HepG2 (cell line): ENCODE results near the gene DLG2. TPM values are rescaled to one million over a fixed set of nuclear protein-coding genes. Genes with fewer than 3 reads are reported as not detected.

Source experiments
- ATAC-seq: fragments of 200-7000 bp; cut with Tn5 transposase; 3 replicates; pipeline ENCODE4 v1.9.1; 2020; ENCODE audit warnings: mild to moderate bottlenecking, moderate library complexity
- BruUV-seq: library from RNA; stranded (reverse); fragments of 400-500 nt; replicated peaks from 2 replicates; lab custom pipeline; 2021; lab: Mats Ljungman, UMichigan
- CTCF ChIA-PET: fragments of 300-600 bp; formaldehyde crosslinking; extraction: SDS; loops from one replicate; lab custom pipeline; 2021; ENCODE audit warnings: low total read pairs, inconsistent platforms, low intra/inter-chr PET ratio; lab: Yijun Ruan, JAX
- POLR2A ChIA-PET: fragments of 350-600 bp; sonication (Branson Sonifier 250); formaldehyde crosslinking; loops from one replicate; lab custom pipeline; 2020; ENCODE audit warnings: antibody characterized with exemption, inconsistent platforms; lab: Yijun Ruan, JAX
- DNase-seq: peaks from one replicate; pipeline ENCODE4 v3.0.0-alpha.2; 2015; ENCODE audit warnings: low spot score
- FAIRE-seq: peaks from 3 replicates; lab custom pipeline; 2011; peaks lifted over from hg19 to GRCh38; lab: Jason Lieb, UNC
- H2AFZ ChIP-seq: one replicate; pipeline ENCODE4 v1.6.1; 2011; ENCODE audit warnings: low read length, inconsistent platforms
- H3K27ac ChIP-seq: fragments of 300-600 bp; 3 replicates; pipeline ENCODE4 v1.8.0; 2011; ENCODE audit warnings: mixed run types, mild to moderate bottlenecking, mixed read lengths, low read length, inconsistent platforms; ENCODE audit not compliant: insufficient read depth; ENCODE audit errors: extremely low read length
- H3K27me3 ChIP-seq, 2 experiments: fragments of 200-600 bp in 1 of 2; 2 replicates in 1 of 2; 3 replicates in 1 of 2; pipeline versions ENCODE4 v1.6.0 to v1.8.0; 2011; ENCODE audit warnings: low read length in 2 of 2, mild to moderate bottlenecking in 2 of 2, moderate library complexity in 2 of 2, inconsistent platforms in 1 of 2; ENCODE audit not compliant: insufficient read depth in 2 of 2, control insufficient read depth in 1 of 2
- H3K36me3 ChIP-seq, 2 experiments: fragments of 200-600 bp in 1 of 2; replicated peaks in 1 of 2; 2 replicates in 1 of 2; 3 replicates in 1 of 2; pipeline versions ENCODE4 v1.5.1 to v1.8.0; 2011; ENCODE audit warnings: low read length in 2 of 2, inconsistent platforms in 1 of 2; ENCODE audit not compliant: insufficient read depth in 2 of 2, control insufficient read depth in 1 of 2
- H3K4me1 ChIP-seq: 2 replicates; pipeline ENCODE4 v1.5.1; 2012; ENCODE audit warnings: low read length, inconsistent platforms; ENCODE audit not compliant: insufficient read depth
- H3K4me2 ChIP-seq: 2 replicates; pipeline ENCODE4 v1.6.0; 2011; ENCODE audit warnings: low read depth, low read length, inconsistent platforms
- H3K4me3 ChIP-seq, 3 experiments: fragments of 200-600 bp in 1 of 3; sonication (generic), shearing (Covaris generic) in 1 of 3; replicated peaks in 1 of 3; 2 replicates each; pipeline ENCODE4 v1.5.1; 2011 to 2016; ENCODE audit warnings: low read length in 3 of 3, inconsistent platforms in 2 of 3, low read depth in 2 of 3, mild to moderate bottlenecking in 2 of 3, control low read depth in 1 of 3, mixed read lengths in 1 of 3; ENCODE audit not compliant: insufficient read depth in 1 of 3
- H3K79me2 ChIP-seq: one replicate; pipeline ENCODE4 v1.6.1; 2011; ENCODE audit warnings: low read length, inconsistent platforms; ENCODE audit not compliant: insufficient read depth
- H3K9ac ChIP-seq: 2 replicates; pipeline ENCODE4 v1.6.0; 2011; ENCODE audit warnings: mild to moderate bottlenecking, low read depth, low read length, inconsistent platforms; ENCODE audit not compliant: insufficient read depth
- H3K9me3 ChIP-seq: 2 replicates; pipeline ENCODE4 v1.5.1; 2012; ENCODE audit warnings: mild to moderate bottlenecking, low read length
- H4K20me1 ChIP-seq: 2 replicates; pipeline ENCODE4 v1.6.0; 2011; ENCODE audit warnings: inconsistent platforms, mild to moderate bottlenecking, low read length, moderate library complexity; ENCODE audit not compliant: insufficient read depth
- FOXK2 ChIP-seq: fragments of 450-650 bp; IDR thresholded peaks from 2 replicates; pipeline ENCODE4 v1.6.1; 2016
- MIER2 ChIP-seq: IDR thresholded peaks from 2 replicates; pipeline ENCODE4 v1.6.1; 2016; ENCODE audit warnings: missing biosample characterization, missing genetic modification reagents
- NFRKB ChIP-seq: fragments of 450-650 bp; IDR thresholded peaks from 2 replicates; pipeline ENCODE4 v1.6.1; 2017
- NFYC ChIP-seq: IDR thresholded peaks from 2 replicates; pipeline ENCODE4 v1.6.1; 2016; ENCODE audit warnings: missing genetic modification reagents, missing compliant biosample characterization
- PLRG1 ChIP-seq: fragments of 450-650 bp; conservative IDR thresholded peaks from 2 replicates; pipeline ENCODE4 v1.6.1; 2016
- POLR2G ChIP-seq: fragments of 200-400 bp; formaldehyde crosslinking; IDR thresholded peaks from 2 replicates; pipeline ENCODE4 v1.6.1; 2018; ENCODE audit warnings: mild to moderate bottlenecking, low read depth, low read length, moderate library complexity
- TOE1 ChIP-seq: sonication (generic); formaldehyde crosslinking; IDR thresholded peaks from 2 replicates; pipeline ENCODE4 v1.4.0; 2020; ENCODE audit warnings: mild to moderate bottlenecking, missing genetic modification reagents
- ZFP37 ChIP-seq: sonication (generic); formaldehyde crosslinking; IDR thresholded peaks from 2 replicates; pipeline ENCODE4 v1.4.0; 2020; ENCODE audit warnings: missing genetic modification reagents, borderline replicate concordance
- ZMYM2 ChIP-seq: sonication (generic); formaldehyde crosslinking; IDR thresholded peaks from 2 replicates; pipeline ENCODE4 v1.8.0; 2022; ENCODE audit warnings: mild to moderate bottlenecking, missing genetic modification reagents
- ZNF337 ChIP-seq: sonication (generic); formaldehyde crosslinking; IDR thresholded peaks from 2 replicates; pipeline ENCODE4 v1.5.1; 2020; ENCODE audit warnings: missing genetic modification reagents, low read depth, mild to moderate bottlenecking, borderline replicate concordance
- ZNF772 ChIP-seq: sonication (generic); formaldehyde crosslinking; IDR thresholded peaks from 2 replicates; pipeline ENCODE4 v1.5.0; 2020; ENCODE audit warnings: mild to moderate bottlenecking, missing genetic modification reagents
- WGBS: methylation state at CpG from one replicate; pipeline ENCODE4 v1.1.6; 2017; ENCODE audit warnings: low lambda C conversion rate; 5-methylcytosine and 5-hydroxymethylcytosine counted together
- in situ Hi-C: cut with HindIII; loops from 2 replicates; pipeline ENCODE4 v1.10.0; 2017; ENCODE audit warnings: low pct_unique_long_range_greater_than_20kb; ENCODE audit not compliant: extremely low pct_ligation_motif_present
- intact Hi-C: fragments of 100-400 bp; cut with micrococcal nuclease; formaldehyde crosslinking; loops from one replicate; pipeline ENCODE4 v1.10.0; 2022; ENCODE audit not compliant: unreplicated experiment
- polyA plus RNA-seq, 8 experiments: library from polyadenylated mRNA; depleted of rRNA in 3 of 8; stranded (reverse) in 7 of 8; unstranded in 1 of 8; fragments of >200 nt; fragmentation: Illumina TruSeq in 4 of 8; extraction: Trizol in 4 of 8; gene quantifications; 2 replicates each; pipeline versions ENCODE4 v1.2.1 to v1.2.3, GENCODE V29; 2011 to 2016; ENCODE audit warnings: low read depth in 4 of 8, missing spikeins in 1 of 8, mixed read lengths in 1 of 8; ENCODE audit not compliant: insufficient read depth in 1 of 8
- total RNA-seq, 5 experiments: library from RNA; depleted of rRNA; stranded (reverse); fragments of >200 nt; fragmentation: Illumina TruSeq; extraction: Trizol; gene quantifications; 2 replicates each; pipeline ENCODE4 v1.2.3, GENCODE V29; 2016; ENCODE audit warnings: low read depth in 1 of 5
- TF ChIP-seq, protein P1 (sequence below): IDR thresholded peaks from 2 replicates; pipeline ENCODE4 v1.6.1; 2016; ENCODE audit warnings: low read depth, borderline replicate concordance
- TF ChIP-seq, protein P2 (sequence below): sonication (generic); formaldehyde crosslinking; IDR thresholded peaks from 2 replicates; pipeline ENCODE4 v1.4.0; 2020; ENCODE audit warnings: missing genetic modification reagents, borderline replicate concordance

Gene DLG2
- total and polyA plus RNA-seq, 2 of the 13 experiments (the other 11 are each of a cell fraction or from before 2014, with no cell fraction given), result 0.46 to 1.0 TPM

DNA sequence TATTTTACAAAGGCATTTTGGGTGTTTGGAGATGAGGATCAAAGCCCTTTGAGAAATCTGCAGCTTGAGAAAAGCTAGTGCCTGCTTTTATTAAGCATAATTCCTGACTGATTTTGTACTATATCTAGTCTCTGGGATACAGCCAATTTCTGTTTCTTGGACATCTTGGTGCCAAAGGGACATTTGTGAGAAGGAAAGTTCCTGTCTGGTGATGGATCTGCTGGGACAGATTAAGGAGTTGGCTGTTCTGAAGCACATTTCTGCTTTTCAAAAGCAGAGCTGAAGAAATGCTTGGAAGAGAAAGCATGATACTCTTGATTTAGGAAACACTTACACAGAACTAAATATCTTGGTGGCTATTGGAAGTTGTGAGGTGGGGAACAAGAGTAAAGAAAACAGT is 2086.4 kb downstream of the DLG2 start:
- ATAC-seq (no peak), DNase-seq (no peak), FAIRE-seq (no peak)
- Histone ChIP-seq H3K27ac (no peak overlapping the region), H3K9me3 (no peaks in the 10 kb centered on the region), H3K27me3 (no peaks in the 10 kb centered on the region; a peak in 1 of 5 replicates), H3K4me1 (no peaks in the 10 kb centered on the region), H3K4me3 (no peak overlapping the region), H2AFZ (no peak overlapping the region), H3K9ac (no peak overlapping the region), H3K36me3 (no peaks in the 10 kb centered on the region), H4K20me1 (no peaks in the 10 kb centered on the region), H3K79me2 (no peaks in the 10 kb centered on the region), H3K4me2 (no peak overlapping the region)
- POLR2A ChIA-PET, result no interaction called here
- CTCF ChIA-PET, result no interaction called here
- intact Hi-C loops (no loop called here), in situ Hi-C loops (no loop called here)
- no TSS peak for BruUV-seq
- TF ChIP-seq NFYC (CRISPR knock-in tag) (no peak), ZNF337 (CRISPR knock-in tag) (no peak)

GRCh38 chr11:83540112-83540675 is 2086.9 kb downstream of the DLG2 start:
- Histone ChIP-seq H3K27ac (no peak overlapping the region), H2AFZ (no peak overlapping the region), H3K36me3 (no peaks in the 10 kb centered on the region), H3K4me1 (no peaks in the 10 kb centered on the region), H3K9me3 (no peaks in the 10 kb centered on the region), H3K9ac (no peak overlapping the region), H3K79me2 (no peaks in the 10 kb centered on the region), H3K27me3 (no peaks in the 10 kb centered on the region; a peak in 1 of 5 replicates), H3K4me3 (no peak overlapping the region), H4K20me1 (no peaks in the 10 kb centered on the region), H3K4me2 (no peak overlapping the region)
- ATAC-seq, result no peak
- BruUV-seq, result no TSS peak
- no peak for DNase-seq
- 4% methylated on average over 5 of the region's 5 CpGs for WGBS
- TF ChIP-seq POLR2G (no peak), NFRKB (no peak), ZMYM2 (CRISPR knock-in tag) (no peak), FOXK2 (no peak), ZFP37 (no peak), MIER2 (no peak), PLRG1 (no peak), TOE1 (CRISPR knock-in tag) (no peak), ZNF772 (CRISPR knock-in tag) (no peak)
- TF ChIP-seq, protein P1, sequence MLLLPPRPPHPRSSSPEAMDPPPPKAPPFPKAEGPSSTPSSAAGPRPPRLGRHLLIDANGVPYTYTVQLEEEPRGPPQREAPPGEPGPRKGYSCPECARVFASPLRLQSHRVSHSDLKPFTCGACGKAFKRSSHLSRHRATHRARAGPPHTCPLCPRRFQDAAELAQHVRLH (CRISPR knock-in tag), result no peak
- TF ChIP-seq, protein P2, sequence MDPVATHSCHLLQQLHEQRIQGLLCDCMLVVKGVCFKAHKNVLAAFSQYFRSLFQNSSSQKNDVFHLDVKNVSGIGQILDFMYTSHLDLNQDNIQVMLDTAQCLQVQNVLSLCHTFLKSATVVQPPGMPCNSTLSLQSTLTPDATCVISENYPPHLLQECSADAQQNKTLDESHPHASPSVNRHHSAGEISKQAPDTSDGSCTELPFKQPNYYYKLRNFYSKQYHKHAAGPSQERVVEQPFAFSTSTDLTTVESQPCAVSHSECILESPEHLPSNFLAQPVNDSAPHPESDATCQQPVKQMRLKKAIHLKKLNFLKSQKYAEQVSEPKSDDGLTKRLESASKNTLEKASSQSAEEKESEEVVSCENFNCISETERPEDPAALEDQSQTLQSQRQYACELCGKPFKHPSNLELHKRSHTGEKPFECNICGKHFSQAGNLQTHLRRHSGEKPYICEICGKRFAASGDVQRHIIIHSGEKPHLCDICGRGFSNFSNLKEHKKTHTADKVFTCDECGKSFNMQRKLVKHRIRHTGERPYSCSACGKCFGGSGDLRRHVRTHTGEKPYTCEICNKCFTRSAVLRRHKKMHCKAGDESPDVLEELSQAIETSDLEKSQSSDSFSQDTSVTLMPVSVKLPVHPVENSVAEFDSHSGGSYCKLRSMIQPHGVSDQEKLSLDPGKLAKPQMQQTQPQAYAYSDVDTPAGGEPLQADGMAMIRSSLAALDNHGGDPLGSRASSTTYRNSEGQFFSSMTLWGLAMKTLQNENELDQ (CRISPR knock-in tag), result no peak
- intact Hi-C loops, result no loop called here
- ChIA-PET POLR2A (no interaction called here), CTCF (no interaction called here)
- FAIRE-seq, result no peak
- in situ Hi-C loops, result no loop called here
